NCI-H1930 (cell line): ENCODE data around the gene ARHGAP35.
"Not testable (repeated sequence)": the region's sequence is repeated elsewhere in the genome, so short reads cannot be mapped to it uniquely, and the experiment has no call there.

Source experiments
- DNase-seq, 2 experiments: peaks; one replicate each; lab custom pipeline; 2025; lab: John Stamatoyannopoulos, UW

The ARHGAP35 gene

DNA sequence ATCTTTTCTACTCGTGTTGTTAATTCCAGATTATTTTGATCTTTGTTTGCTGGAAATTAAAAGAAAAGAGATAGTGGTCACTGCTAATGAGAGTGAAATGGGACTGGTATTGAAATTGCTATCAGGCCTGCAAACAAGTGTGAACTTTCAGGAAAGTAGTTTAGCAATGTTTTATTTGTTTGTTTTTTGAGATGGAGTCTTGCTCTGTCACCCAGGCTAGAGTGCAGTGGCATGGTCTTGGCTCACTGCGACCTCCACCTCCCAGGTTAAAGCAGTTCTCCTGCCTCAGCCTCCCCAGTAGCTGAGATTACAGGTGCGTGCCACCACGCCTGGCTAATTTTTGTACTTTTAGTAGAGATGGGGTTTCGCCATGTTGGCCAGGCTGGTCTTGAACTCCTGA is 10.4 kb downstream of the ARHGAP35 start:
- not testable (repeated sequence) for DNase-seq

DNA sequence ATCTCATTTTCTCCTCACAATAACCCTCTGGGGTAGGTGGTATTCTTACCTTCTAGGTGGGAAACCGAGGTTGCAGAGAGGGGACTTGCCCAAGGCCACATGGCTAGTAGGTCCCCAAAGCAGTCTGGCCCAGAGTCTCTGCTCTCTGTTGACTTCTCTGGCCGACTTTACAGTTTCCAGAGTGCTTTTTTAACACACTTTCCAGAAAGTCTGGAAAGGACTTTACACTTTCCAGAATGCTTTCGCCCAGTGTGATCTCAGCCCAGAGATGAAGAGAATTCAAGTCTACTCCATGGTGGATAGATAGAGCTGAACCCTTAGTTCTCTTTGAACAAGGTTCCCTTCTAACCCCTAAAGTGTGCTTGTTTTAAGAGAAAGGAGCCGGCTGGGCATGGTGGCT is 12.2 kb downstream of the ARHGAP35 start:
- DNase-seq: no peak

GRCh38 chr19:46875234-46875633 is 14.4 kb downstream of the ARHGAP35 start:
- DNase-seq: no peak

GRCh38 chr19:46875657-46876056 is 14.9 kb downstream of the ARHGAP35 start:
- DNase-seq: no peak

- DNase-seq: no peak
Measured at GRCh38 chr19:46878613-46879375, 18.0 kb downstream of the ARHGAP35 start.

GRCh38 chr19:46880431-46880830 is 19.6 kb downstream of the ARHGAP35 start:
- DNase-seq: no peak

DNA sequence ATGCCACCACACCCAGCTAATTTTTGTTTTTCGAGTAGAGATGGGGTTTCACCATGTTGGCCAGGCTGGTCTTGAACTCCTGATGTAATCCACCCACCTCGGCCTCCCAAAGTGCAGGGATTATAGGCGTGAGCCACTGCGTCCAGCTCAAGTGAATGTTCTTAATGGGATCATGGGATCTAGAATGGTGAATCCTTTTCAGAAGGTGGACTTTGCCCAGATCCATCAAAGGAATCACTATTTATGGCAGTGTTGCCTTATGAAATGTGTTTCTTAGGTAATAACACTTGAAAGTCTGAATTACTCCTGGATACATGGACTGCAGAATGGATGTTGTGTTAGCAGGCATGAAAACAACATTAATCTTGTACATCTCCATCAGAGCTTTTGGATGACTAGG is 20.3 kb downstream of the ARHGAP35 start:
- DNase-seq: no peak

GRCh38 chr19:46882034-46882433 is 21.2 kb downstream of the ARHGAP35 start:
- DNase-seq: no peak

- not testable (repeated sequence) for DNase-seq
Measured at GRCh38 chr19:46882751-46883150, 22.0 kb downstream of the ARHGAP35 start.

DNA sequence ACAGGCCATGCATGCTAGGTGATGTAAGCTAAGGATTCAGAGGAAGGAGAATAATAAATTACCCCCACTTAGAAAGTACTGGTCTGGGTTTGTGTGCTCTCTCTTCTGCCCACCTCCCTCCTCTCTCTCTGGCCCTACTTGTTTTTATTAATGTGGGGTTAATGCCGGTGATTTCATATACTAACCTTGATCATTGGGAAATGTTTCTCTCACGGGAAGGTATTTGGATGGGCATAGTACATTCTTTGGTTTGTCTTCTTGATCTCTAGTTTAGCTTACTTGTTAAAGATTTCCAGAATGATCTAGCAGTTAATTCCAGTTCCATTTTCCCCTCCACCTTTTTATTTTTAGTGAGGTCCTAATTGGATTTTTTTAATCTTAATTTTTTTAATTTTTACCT is 24.6 kb downstream of the ARHGAP35 start:
- DNase-seq: no peak

DNA sequence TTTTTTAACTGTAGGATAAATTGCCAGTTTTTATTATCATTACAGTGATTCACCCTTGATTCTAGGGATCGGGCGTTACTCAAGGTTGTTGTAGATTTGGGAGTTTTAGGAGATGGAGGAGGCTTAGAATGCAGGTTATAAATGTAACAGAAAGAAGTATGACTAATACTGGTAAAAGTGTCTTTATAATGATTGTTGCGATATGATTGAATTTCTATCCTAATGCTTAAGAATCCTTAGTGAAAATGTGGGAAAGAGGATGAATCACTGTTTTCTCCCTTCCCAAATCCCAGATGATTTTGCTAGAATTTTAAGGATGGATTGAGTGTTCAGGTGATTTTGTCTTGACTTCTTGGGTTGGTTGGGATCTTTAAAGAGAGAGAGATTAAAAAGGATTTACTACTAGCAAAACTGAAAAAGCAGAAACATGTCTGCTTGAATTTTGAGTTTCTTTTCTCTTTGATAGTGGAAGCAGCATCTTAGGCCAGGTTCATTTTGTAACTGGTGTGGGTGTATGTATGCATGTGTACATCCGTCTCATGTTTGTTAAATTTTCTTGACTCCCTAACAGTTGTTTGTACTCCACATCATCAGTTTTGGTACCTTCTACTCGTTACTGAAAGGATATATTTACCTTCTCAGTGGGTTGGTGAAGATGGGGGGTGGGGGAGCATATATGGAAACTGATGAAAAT is 25.9 kb downstream of the ARHGAP35 start:
- DNase-seq: no peak

- no peak for DNase-seq
Measured at GRCh38 chr19:46887240-46887782, 26.5 kb downstream of the ARHGAP35 start.

GRCh38 chr19:46890423-46891170 is 29.8 kb downstream of the ARHGAP35 start:
- peak in 1 of 2 experiments; percentile 28 for DNase-seq

- peak in 1 of 2 experiments; percentile 9 for DNase-seq
Measured at GRCh38 chr19:46892252-46893179, 31.7 kb downstream of the ARHGAP35 start.

DNA sequence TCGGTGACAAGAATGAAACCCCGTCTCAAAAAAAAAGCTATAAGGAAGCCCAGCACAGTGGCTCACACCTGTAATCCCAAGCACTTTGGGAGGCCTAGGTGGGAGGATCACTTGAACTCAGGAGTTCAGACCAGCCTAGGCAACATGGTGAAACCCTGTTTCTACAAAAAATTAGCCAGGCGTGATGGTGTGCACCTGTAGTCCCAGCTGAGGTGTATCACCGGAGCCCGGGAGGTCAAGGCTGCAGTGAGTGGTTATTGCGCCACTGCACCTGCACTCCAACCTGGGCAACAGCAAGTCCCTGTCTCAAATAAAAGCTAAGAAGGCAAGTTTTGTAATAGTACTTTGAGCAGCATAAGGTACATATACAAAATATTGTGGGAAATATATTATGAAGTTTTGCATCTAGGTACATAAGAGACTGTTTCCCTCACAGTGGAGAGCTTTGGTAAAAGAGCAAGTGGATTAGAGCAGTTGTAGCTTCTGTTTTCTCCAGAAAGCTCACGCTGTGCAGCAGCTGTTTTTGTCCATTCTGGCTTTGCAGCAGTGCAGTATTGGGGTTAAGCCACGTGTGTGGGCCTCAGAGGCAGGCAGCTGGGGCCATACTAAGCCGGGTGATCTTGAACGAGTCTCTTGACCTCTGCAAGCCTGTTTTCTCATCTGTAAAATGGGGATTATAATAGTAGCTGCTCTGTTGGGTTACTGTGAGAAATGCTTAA is 35.4 kb downstream of the ARHGAP35 start:
- DNase-seq: no peak

- DNase-seq: no peak
Measured at GRCh38 chr19:46898731-46899130, 37.9 kb downstream of the ARHGAP35 start.

DNA sequence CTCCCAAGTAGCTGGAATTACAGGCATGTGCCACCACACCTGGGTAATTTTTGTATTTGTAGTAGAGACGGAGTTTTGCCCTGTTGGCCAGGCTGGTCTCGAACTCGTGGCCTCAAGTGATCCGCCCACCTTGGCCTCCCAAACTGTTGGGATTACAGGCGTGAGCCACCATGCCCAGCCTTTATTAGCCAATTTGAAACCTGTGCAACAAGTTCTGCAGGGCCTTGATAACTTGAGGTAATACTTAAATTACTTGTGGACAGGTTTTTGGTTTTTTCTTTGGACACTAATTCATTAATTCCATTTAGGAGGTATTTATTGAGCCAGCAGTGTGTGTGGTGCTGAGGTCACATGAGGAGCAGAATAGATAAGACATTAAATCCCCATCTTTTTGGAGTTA is 39.5 kb downstream of the ARHGAP35 start:
- DNase-seq: no peak

DNA sequence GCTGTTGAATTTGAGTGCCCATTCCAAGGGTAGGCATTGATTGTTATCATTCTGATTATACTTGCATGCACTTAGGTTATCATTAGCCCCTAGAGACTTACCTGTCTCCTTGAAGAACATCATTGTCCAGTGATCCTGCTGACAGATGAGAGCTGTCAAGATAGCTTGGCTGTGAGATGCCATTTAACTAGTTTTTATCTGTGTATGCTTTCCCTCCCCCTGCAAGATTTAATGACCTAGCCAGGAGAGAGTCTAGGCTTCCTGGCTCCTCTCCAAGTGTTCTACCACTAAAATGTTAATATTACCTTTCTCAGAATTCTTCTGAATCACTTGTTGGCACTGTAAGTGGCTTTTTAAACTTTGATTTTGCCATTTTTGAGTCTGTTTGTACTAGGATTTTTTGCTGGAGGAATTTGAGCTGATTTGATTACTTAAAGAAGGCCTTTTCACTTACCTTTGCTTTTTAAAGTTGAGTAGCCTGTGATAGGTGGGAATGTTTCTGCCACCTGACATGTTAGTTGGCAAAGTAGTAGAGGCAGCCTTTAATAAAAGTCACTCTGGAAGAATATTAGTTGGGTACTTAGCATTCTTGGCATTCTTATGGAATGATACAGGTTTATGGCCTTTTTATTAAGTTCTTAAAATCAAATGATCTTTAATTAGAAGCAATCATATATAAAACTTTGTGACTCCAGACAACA is 41.1 kb downstream of the ARHGAP35 start:
- no peak for DNase-seq

DNA sequence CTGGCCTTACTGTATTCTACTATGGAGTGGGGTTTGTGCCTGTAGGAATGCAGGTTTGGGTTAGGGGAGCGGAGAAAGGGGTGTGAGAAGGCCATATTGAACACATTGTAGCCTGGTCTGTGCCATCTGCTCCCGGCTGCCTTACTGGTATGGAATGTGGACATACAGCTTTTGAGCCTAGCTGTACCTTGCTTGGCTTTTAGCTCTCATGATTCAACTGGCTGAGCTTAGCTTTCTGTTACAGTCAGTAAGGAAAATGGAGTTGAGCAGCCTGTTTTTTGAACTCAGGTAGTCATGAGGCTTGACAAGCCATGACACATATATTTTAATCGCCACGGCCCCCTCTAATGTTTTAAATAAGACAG is 41.6 kb downstream of the ARHGAP35 start:
- DNase-seq: no peak

DNA sequence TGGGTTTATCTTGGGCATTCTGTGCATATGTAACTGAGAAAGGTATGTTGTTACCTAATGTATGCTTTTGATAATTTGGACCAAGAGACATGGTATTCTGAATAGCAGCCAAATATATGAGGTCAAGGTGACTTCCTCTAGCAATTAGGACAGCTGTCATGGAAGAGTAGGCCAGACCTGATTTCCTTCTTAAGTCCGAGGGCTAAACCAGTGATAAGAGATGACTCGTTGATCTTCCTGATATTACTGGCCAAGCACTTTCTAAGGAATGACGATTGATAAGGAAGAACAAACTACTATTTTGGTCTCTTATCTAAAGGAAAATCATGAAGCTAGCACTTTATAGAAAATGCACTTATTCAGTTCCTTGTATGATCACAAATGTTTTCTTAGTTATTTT is 42.7 kb downstream of the ARHGAP35 start:
- DNase-seq: no peak
